Measurements from ENCODE around the gene PGC. TPM values are rescaled to one million over a fixed set of nuclear protein-coding genes. Genes with fewer than 3 reads are reported as not detected.

Gene PGC
- total and polyA plus RNA-seq, 2 of the 8 experiments (the other 6 are each of a cell fraction or from before 2014, with no cell fraction given): 0.09 TPM; not detected in 1

- ChIA-PET POLR2A (ENCODE audit: partially characterized antibody) (no interaction called here), CTCF (ENCODE audit: partially characterized antibody) (interaction anchor here (0.6 to 3.0 kb wide), 4 partner anchors 25 to 127 kb away, joined by 3 to 15 read pairs (median 4); partner anchors contain the start of gene TOMM6)
- Histone ChIP-seq H3K9me3 (ENCODE audit: insufficient read depth in 2 of 2, low read depth in 1 of 2, low read length in 1 of 2) (no peaks in the 10 kb centered on the region), H3K27me3 (replicated peaks in 1 of 4; ENCODE audit: control insufficient read depth in 3 of 4, extremely low read depth in 1 of 4, insufficient read depth in 3 of 4, low read length in 3 of 4) (peaks cover 0 to 8% (median 5%) of the 10 kb centered on the region in 4 experiments; a peak in 3 of 7 replicates), H3K23me2 (ENCODE audit: low read depth, low read length) (peaks cover 9% of the 10 kb centered on the region; the same call in 1 of the 2 replicates), H2BK5ac (ENCODE audit: low read depth, low read length) (no peak overlapping the region), H3K56ac (replicated peaks; ENCODE audit: insufficient read length, low read depth, low read length) (no peak overlapping the region), H4K8ac (ENCODE audit: extremely low read depth, insufficient read depth, low read length) (no peak overlapping the region), H4K5ac (ENCODE audit: insufficient read length, low read depth, low read length) (no peak overlapping the region), H3K79me2 (ENCODE audit: control insufficient read depth in 1 of 2, insufficient read depth in 2 of 2, low read length in 2 of 2) (no peaks in the 10 kb centered on the region), H3K36me3 (ENCODE audit: control insufficient read depth in 2 of 4, insufficient read depth in 4 of 4, low read length in 3 of 4) (no peaks in the 10 kb centered on the region), H2BK12ac (ENCODE audit: low read depth, low read length) (no peak overlapping the region), H2AFZ (ENCODE audit: low read length) (no peak overlapping the region), H3K4me3 (ENCODE audit: extremely low read depth in 1 of 4, insufficient read depth in 2 of 4, low read depth in 3 of 4, low read length in 4 of 4) (no peak overlapping the region), H3K79me1 (ENCODE audit: low read depth, low read length) (no peaks in the 10 kb centered on the region), H3K18ac (ENCODE audit: extremely low read depth, low read length) (no peak overlapping the region), H3K23ac (ENCODE audit: insufficient read length) (no peak overlapping the region), H2BK20ac (ENCODE audit: low read length) (peak overlapping the region; percentile 2; the same call in 1 of the 2 replicates), H3K14ac (ENCODE audit: insufficient read length) (no peak overlapping the region), H3K9ac (replicated peaks in 1 of 4; ENCODE audit: extremely low read depth in 1 of 4, low read depth in 3 of 4, low read length in 3 of 4) (no peak overlapping the region), H3K4ac (replicated peaks; ENCODE audit: insufficient read length, low read depth, low read length) (no peak overlapping the region), H3K4me1 (replicated peaks in 1 of 4; ENCODE audit: control insufficient read depth in 3 of 4, insufficient read depth in 4 of 4, low read length in 3 of 4) (peaks cover 12 to 39% (median 24%) of the 10 kb centered on the region in 4 experiments), H4K91ac (replicated peaks; ENCODE audit: insufficient read length, low read length) (peak overlapping the region; percentile 34), H2AK5ac (ENCODE audit: low read depth, low read length) (no peak overlapping the region), H2BK120ac (replicated peaks; ENCODE audit: low read depth, low read length) (no peak overlapping the region), H3K27ac (ENCODE audit: low read depth, low read length) (no peak overlapping the region), H2BK15ac (ENCODE audit: low read length) (no peak overlapping the region), H3K4me2 (ENCODE audit: insufficient read depth in 1 of 2, low read depth in 2 of 2, low read length in 2 of 2) (no peak overlapping the region), H4K20me1 (replicated peaks in 1 of 2; ENCODE audit: control insufficient read depth in 1 of 2, insufficient read depth in 2 of 2, low read length in 2 of 2) (peaks cover 0 to 2% of the 10 kb centered on the region in 2 experiments)
- 90% methylated on average over 9 of the region's 9 CpGs; no CpG with 5 or more reads in 1 of the 2 experiments for WGBS, 2 experiments (ENCODE audit: extremely low coverage in 1 of 2, insufficient coverage in 1 of 2, insufficient read length in 1 of 2, insufficient replicate concordance in 2 of 2, low coverage in 1 of 2, low lambda C conversion rate in 2 of 2, missing lambda C conversion rate in 1 of 2)
- TF ChIP-seq JUND (IDR thresholded peaks at IDR 0.05; ENCODE audit: low read length) (no peak), CEBPB (IDR thresholded peaks at IDR 0.05; ENCODE audit: low read depth, low read length) (no peak), HDAC2 (IDR thresholded peaks at IDR 0.05; ENCODE audit: borderline replicate concordance in 1 of 2, low read depth in 2 of 2, low read length in 2 of 2) (no peak), TBP (IDR thresholded peaks at IDR 0.05; ENCODE audit: low read depth, low read length) (no peak), SP1 (IDR thresholded peaks at IDR 0.05; ENCODE audit: low read depth, low read length) (no peak), CTBP2 (IDR thresholded peaks at IDR 0.05; ENCODE audit: borderline replicate concordance, insufficient read depth, insufficient read length, low read length) (no peak), RXRA (IDR thresholded peaks at IDR 0.05; ENCODE audit: insufficient read depth, low read depth, low read length) (no peak), SIRT6 (IDR thresholded peaks at IDR 0.05; ENCODE audit: low read length) (no peak), E2F6 (IDR thresholded peaks at IDR 0.05) (no peak)
- FAIRE-seq (no peak), DNase-seq (ENCODE audit: low read depth in 1 of 2, low spot score in 2 of 2) (no peak)
Observed at GRCh38 chr6:41730531-41731436, 16.4 kb downstream of the PGC start.

Data from H1 (cell line).